ENCODE data around the gene FSIP1.

FSIP1 gene

DNA sequence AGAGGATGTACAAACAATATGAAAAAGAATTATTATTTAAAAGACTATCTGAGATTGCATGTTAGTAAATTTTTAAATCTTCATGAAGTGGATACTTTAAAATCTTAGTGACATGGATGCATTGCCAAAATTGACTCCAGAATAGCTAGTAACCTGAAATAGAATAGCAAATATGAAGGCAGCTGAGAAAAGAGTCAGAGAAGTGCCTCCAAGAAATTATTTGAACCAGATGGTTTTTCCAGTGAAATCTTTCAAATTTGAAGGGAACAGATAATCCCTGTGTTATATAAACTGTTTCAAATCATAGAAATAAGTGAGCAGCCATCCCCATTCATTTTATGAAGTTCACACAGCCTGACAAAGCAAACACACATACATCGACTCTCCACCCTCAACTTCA is 29.6 kb downstream of the FSIP1 start:
- no peak for DNase-seq

DNA sequence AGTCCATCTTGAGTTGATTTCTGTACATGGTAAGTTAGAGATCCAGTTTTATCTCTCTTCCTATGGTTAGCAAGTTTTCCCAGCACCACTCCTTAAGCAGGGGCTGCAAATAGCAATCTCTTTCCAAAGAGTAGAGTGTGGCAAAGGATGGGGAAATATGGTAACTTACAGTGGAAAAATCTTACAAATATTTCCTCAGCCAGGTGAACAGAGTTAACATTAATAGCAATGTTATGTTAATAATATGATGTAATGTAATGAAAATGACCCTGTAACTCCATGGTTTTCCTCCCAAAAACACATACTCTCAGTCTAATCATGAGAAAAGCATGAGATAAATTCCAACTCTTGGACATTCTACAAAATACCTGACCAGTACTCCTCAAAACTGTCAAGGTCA is 30.4 kb downstream of the FSIP1 start:
- DNase-seq: no peak

DNA sequence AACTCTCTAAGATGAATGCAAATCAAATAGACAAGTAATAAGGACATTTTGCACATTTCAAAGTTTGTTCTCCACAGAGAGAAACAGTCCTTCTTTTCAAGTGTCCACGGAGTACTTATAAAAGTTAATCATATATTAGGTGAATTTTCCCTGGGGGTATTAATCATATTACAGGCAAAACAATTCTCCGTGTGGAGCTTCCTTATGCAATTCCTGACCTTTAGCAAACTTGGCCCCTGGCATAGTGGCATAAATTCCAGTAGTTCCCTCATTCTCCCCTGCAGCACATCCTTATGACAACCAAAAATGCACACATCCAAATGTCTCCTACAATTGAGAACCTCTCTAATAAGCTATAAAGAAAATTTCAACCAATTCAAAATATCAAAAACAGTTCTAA is 34.4 kb downstream of the FSIP1 start:
- no peak for DNase-seq

DNA sequence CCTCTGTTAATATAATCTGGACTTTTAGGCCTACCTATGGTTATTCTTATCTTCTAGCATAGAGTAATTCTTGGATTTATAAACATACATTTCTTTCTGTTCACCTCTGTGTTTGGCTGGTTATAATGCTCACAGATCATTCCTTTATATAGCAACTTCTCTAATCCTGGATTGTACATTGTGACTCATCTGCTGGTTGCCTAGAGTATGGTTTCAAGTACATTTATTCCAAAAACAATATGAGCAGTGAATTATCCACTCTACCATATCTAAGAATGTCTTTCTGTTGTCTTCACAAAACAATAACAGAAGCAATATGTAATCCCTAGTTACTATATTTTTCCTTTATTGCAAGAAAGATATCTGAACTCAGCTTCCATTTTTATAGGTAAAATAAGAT is 35.3 kb downstream of the FSIP1 start:
- DNase-seq: no peak

DNA sequence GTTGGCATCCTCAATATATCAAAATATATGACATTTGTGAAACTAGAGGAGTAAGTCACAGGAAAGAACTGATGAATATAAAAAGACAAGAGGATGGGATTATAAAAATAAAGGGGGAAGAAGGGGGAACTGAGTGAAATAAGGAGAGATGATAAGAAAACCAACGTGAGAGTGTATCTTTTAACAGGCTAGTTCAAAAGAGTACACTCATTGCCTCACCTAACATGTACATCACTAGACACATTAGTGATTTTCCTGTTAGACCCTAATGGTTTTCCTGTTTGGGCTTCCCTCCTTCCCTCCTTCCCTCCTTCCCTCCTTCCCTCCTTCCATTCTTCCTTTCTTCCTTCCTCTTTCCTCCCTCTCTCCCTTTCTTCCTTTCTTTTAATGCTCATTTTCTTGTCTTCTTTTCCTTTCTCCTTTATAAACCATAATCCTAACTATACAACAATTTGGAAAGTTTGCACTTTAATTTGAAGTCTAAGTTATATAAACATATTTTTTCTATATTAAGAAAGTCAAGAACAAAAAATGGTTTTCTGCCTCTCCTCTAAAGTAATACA is 35.8 kb downstream of the FSIP1 start:
- no peak for DNase-seq

DNA sequence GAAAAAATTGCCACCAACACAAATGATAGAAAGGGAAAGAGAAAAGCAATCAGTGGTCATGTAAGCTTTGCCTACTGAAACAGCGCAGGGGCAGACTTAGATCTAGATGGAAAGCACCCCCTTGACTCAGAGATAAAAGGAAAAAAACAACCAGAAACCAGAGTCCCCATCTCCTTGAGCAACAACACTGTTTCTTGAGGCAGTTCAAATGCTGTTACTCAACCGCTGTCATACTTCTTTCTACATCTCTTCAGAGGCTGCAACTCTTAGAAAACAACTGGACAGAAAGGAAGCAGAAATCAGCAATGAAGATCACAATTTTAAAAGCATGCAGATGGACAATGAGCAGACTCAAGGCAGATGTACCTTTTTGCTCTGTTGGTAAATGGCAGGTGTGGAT is 36.5 kb downstream of the FSIP1 start:
- no peak for DNase-seq

DNA sequence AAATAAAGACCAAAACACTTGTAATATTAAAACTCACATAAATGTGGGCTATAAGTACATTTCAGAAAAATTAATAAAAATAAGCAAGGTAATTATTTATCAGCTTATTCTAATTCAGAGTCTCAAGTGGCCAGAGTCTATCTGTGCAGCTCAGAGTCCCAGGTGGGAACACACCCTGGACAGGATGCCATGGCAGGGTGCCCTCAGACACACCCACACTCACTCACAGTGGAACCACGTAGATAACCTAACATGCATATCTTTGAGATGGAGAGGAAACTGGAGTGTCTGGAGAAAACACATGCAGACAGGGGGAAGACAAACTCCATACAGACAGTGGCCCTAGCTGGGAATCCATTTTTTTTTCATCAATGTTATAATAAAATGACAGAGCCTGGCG is 37.2 kb downstream of the FSIP1 start:
- DNase-seq: no peak

DNA sequence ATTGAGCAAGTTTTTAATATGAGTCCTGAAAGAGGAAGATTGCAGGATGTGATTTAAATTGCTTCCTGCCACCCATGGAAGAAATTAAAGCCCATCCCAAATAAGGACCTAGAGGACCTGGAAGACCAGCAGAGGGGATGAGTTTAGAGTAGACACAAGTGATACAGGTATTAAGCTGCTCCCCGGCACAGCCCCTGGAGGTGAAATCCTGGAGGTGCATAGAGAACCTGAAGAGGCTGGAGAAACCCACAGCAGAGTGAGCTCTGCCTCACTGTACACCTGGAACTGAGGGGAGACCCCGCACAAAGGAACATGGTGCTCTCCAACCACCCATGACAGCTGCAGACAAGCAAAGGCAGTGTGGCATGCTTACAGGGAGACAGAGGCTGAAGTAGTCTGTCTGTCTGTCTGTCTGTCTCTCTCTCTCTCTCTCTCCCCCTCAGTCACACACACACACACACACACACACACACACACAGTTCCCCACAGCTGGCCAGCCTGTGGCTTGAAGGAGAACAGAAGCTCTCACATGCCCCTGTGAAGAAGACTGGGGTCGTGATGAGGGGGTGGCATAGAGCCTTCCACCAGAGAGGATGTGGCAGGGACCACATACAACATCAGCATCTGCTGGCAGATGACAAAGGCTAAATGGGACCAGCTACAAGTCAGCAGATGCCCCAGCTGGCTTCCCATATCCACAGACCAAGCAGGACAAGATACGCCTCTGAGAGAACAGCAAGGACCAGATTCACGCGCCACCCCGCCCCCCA is 38.1 kb downstream of the FSIP1 start:
- DNase-seq: no peak

DNA sequence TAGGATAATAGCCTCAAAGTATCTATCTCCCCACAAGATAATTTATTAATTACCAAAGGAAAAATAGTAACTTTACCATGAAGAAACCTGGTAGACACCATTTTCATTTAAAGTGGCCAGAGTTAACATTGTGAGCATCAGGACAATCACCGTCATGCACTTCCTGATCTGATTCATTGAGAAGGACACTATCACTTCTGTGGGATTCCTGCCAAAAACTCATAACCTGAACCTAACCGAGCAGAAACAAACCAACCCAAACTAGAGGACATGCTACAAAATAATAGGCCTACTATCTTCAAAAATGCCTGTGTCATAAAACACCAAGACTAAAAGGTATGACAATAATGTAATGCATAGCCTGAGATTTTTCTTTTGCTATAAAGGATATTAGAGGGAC is 39.0 kb downstream of the FSIP1 start:
- DNase-seq: no peak

DNA sequence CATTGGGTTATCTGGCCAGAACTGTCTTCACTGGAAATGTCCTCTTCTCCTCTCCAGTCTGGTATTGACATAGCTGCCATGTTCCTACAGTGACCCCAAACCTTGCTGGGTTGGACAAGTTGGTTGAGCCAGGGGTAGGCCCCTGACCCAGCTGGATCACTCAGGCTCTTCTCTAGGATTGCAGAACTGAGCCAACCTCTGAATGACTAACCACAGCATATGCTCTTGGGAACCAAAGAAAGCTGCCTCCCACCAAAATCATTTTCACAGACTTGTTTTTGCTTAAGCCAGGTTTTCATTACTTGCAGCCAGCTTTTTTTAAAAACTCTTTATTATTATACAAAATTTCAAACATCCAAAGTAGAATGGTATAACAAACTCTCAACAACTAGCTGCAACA is 41.4 kb downstream of the FSIP1 start:
- no peak for DNase-seq

DNA sequence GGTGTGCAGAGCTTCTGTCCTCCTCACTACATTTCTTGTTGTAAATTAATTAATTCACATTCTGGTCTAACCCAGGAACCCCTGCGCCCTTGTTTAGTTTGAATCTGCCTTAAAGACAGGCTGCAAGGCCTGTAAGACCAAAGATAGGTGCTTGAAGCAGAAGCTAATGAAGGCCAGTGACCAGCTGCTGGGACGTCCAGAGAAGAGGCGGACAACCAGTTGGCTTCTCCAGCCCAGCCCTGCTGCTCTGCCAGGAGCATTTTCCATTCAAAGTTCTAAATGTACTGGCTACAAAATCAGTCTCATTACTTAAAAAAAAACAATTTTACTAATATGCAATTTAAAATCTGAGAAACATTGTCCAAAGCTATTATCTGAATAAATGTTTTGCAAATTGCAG is 43.6 kb downstream of the FSIP1 start:
- DNase-seq: no peak

DNA sequence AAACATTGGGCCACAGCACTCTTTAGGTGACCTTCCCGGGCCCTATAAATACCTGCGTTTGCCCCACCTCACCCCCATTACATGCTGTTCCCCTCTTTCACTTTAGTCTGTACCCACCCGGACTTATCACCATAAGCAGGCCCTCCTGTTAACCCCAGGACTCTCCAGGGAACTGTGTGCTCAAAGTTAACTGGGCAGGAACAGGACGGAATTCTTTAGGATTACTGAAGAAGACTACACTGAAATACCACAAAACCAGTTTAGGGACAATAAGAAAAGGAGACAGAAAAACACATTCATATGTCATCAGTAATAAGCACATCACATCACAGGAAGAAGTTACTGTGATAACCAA is 45.5 kb downstream of the FSIP1 start:
- DNase-seq: no peak

DNA sequence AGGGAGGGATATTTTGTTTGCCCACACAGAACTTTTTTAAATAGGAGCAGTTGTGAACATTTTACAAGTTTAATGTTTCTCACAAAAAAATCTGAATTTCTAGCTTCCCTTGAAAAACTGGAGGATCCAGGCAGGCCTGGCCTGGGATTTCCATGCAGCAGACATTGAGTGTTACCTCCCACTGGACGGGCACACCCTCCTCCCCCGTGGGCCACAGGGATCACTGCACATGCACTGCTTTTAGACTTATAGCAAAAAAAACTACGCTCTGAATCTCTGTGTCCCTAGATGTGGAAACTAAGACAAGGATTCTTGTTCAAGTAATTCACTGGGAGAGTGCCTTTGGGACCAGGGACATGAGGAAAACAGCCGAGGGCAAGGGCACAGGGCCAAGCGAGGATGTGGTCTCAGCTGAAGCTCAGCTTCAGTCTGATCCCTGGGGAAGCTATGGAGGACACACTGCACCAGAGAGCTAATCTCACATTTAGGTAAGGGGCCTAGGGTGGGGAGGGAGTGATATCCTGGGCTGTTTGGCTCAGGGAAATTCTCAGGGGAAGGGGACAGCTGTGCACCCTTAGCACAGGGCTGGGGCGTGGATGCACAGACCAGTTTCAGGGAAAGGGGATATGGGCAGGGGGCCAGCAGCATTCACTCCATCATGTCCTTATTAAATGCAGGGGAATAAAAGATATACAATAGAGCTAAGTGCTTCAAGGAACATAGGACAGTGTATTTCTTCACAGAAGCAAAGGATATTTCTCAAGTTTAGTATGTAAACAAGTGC is 46.0 kb downstream of the FSIP1 start:
- no peak for DNase-seq

DNA sequence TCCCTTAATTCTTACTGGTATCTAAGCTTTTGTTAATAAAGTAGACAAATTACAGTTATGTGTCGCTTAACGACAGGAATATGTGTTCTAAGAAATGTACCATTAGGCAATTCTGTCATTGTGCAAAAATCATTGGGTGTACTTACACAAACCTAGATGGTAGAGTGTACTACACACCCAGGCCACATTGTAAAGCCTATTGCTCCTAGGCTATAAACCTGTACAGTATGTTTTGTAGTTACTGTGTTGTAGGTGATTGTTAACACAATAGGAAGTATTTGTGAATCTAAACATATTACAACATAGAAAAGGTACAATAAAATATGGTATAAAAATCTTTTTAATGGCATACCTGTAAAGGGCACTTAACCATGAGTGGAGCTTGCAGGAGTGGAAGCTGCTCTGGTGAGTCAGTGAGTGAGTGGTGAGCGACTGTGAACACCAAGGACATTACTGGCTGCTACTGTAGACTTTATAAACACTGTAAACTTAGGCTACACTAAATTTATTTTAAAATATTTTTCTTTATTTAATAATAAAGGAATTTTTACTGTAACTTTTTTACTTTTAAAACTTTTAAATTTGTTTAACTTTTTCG is 47.4 kb downstream of the FSIP1 start:
- no peak for DNase-seq

DNA sequence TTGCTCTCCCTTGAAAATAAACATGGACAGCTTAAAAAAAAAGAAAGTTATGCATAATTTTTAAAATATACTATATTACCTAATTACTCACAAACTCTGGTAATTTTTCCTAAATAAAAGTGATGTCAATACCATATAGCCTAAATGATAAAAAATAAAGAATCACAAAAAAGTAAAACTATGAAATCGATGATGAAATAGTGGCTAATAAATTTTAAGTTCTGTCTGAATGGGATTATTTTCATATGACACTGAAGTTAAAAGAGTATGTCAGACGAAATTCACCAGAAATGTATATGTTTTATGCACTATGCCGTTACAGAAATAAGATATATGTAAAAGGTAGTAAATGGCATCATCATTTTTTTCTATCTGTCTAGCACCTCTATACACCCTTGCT is 51.4 kb downstream of the FSIP1 start:
- DNase-seq: no peak

DNA sequence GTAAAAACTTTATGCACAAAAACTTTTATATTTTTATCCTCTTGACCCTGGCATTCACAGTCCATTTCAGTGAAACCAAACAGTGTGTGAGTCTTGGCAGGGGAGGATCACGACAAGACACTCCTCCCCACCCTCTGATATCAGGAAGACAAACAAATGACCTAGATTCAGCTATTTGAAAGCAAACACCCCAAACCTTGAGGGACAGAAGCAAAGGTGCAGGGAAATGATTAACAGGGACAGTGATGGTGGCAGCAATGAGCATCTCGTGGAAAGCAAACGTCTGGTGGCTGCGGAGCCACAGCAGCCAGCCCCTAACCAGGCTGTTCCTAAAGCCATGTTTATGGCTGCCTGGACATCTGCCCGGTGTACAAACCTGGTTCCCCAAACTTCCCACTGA is 52.1 kb downstream of the FSIP1 start:
- no peak for DNase-seq

DNA sequence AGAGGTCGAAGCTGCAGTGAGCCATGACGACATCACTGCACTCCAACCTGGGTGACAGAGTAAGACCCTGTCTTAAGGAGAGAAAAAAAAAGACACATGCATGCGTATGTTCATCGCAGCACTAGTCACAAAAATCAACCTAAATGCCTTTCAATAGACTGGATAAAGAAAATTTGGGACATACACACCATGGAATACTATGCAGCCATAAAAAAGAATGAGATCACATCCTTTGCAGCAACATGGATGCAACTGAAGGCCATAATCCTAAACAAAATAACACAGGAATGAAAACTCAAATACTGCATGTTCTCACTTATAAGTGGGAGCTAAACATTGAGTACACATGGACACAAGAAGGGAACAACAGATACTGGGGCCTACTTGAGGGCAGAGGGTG is 53.1 kb downstream of the FSIP1 start:
- DNase-seq: no peak

DNA sequence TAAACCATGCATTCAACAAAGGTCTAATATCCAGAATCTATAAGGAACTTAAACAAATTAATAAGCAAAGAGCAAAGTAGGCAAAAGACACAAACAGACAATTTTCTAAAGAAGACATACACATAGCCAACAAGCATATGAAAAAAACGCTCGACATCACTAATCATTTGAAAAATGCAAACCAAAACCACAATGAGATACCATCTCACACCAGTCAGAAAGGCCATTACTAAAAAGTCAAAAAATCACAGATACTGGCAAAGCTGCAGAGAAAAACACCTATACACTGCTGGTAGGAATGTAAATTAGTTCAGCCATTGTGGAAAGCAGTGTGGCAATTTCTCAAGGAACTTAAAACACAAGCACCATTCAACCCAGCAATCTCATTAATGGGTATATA is 53.8 kb downstream of the FSIP1 start:
- no peak for DNase-seq

DNA sequence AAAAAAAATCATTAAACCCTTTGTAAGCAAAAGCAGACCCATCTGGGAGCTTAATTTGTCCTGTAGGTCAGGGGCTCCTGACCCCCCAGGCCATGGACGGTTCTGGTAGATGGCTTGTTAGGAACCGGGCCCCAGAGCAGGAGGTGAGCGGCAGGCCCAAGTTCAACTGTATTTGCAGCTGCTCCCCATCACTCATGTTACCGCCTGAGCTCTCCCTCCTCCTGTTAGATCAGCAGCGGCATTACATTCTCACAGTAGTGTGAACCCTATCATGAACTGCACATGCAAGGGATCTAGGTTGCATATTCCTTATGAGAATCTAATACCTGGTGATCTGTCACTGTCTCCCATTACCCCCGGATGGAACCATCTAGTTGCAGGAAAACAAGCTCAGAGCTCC is 60.7 kb downstream of the FSIP1 start:
- no peak for DNase-seq

DNA sequence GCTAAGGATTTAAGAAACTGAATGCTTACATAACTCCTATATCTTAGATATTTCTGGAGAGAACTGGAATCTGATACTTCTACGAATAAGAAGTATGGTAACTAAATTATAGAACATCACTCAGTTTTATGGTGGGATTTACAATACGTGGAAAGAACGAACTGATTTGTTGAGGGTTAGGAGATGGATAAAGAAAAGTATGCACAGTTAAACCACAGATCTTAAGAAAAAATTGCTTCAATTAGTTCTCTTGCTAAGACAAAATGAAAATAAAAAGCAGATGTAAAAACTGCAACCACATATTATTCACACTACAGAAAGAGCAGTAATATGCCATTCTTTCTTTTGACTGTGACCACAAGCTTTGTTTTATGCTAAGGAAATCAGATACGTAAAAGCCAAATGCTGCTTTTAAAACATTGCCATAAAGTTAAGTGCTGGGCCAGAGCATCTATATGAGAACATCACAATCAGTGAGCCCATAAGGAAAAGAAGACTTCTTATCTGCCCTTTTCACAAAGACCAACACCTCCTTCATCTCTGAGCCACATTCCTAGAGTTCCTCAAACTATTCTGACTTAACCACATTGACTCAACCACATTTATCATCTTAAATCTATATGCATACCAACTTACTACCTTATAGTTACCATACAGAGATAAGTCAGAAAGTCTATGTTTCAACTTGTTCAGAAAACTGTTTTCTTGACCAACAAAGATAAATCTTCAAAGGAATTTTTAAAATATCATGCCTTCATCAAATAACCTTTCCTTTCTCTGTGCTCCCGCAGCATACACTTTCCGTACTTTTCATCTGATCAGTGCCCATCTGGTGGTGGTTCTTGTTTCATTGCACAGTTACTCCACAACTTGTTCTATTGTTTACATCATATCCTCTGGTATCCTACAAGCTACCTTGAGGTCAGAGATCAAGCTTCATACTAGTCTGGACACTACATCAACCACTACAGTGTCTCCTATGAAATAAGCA is 61.7 kb downstream of the FSIP1 start:
- DNase-seq: no peak

DNA sequence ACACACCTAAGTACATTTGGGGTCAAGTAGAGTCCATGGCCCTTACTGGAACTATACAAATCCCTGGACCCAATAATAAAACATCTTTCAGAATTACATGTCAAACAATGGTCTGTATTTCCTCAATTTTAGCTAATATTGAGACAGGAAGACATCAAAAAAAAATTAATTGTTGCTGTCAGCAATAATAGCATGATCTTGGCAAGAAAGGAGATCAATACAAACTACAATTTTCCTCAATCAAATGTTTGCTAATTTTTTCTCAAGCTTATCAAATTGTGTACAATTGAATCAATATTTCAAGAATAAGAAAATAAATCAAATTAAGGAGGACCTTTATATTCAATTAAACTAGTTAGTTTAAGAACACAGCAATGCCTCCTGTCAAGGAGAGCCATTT is 62.6 kb downstream of the FSIP1 start:
- no peak for DNase-seq

DNA sequence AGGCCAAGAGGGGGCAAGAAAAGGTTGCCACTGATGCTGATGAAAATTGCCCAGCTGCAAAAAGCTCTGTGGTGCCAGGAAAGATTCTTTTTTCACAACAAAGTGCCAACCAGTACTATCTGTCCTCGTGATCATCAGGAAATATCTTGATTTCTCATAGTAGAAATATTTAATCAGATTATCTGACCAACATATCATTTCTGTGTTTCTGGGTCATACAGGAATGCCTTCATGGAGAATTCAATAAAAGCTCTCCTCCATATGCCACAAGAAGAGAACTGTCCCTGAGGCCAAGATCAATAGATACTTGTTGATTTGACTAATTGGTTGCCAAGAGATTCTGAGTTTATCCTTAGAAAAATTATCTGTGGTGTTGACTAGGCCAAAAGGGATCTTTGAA is 63.5 kb downstream of the FSIP1 start:
- DNase-seq: no peak

DNA sequence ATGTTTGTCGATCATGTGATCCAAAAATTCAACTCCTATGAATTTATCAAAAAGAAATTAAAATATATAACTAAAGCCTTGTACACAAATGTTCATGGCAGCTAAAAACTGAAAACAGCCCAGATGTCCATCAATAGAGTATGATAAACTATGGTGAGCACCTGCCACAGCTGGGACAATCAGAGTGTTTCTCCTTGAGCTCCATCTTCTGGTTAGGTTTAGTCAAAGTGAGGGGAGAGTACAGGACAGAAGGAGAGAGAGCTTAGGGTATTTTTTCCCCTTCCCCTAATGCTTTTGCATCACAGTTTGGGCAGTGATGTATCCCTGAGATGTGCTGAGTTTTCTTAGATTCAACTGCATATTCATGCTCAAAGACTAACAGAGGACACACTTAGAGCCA is 65.5 kb downstream of the FSIP1 start:
- DNase-seq: no peak
